AG04450 (cell line): Measurements from ENCODE around the gene STRN3. TPM values are rescaled to one million over a fixed set of nuclear protein-coding genes. Genes with fewer than 3 reads are reported as not detected.

Source experiments
- CTCF ChIA-PET: fragments of 300-600, 350-600 bp; formaldehyde crosslinking; extraction: SDS; loops from one replicate; lab custom pipeline; 2022; ENCODE audit warnings: antibody characterized with exemption, inconsistent platforms; lab: Charles Lee
- POLR2A ChIA-PET: fragments of 350-600 bp; formaldehyde crosslinking; extraction: SDS; loops from one replicate; lab custom pipeline; 2021; ENCODE audit warnings: antibody characterized with exemption, inconsistent platforms; lab: Yijun Ruan, JAX
- DNase-seq: peaks from one replicate; pipeline ENCODE4 v3.0.0-alpha.2; 2011; ENCODE audit warnings: low read depth, low spot score
- H3K27ac ChIP-seq: one replicate; pipeline ENCODE4 v1.5.1; 2012; ENCODE audit warnings: low read depth, low read length, control low read depth
- H3K27me3 ChIP-seq: one replicate; pipeline ENCODE4 v1.6.0; 2012; ENCODE audit warnings: low read length; ENCODE audit not compliant: control insufficient read depth, insufficient read depth
- H3K4me3 ChIP-seq: 2 replicates; pipeline ENCODE4 v1.5.1; 2011; ENCODE audit warnings: mild to moderate bottlenecking, low read depth, low read length, control low read depth
- H3K9me3 ChIP-seq: 2 replicates; pipeline ENCODE4 v1.5.1; 2012; ENCODE audit warnings: low read length; ENCODE audit not compliant: control insufficient read depth, insufficient read depth
- CTCF ChIP-seq: IDR thresholded peaks from 2 replicates; pipeline ENCODE4 v1.5.1; 2011; ENCODE audit warnings: low read depth, low read length, control low read depth, inconsistent platforms
- polyA plus RNA-seq: library from polyadenylated mRNA; depleted of rRNA; stranded (reverse); fragments of >200 nt; gene quantifications from 2 replicates; pipeline ENCODE4 v1.2.3, GENCODE V29; 2011

STRN3 gene
- polyA plus RNA-seq, 1 experiment: 41.1 TPM

- no peak for DNase-seq
- ChIA-PET POLR2A (no interaction called here), CTCF (interaction anchor here (0.6 kb wide), 1 partner anchor 1226 kb away, joined by 4 read pairs; no protein-coding TSS in a partner anchor)
- H3K4me3 ChIP-seq: peak within 1 kb of the TSS; percentile 50
- peak; percentile 7; the same call in 1 of the 2 replicates for TF ChIP-seq CTCF
- no peak within 1 kb of the TSS for H3K27ac ChIP-seq
- peaks cover 52% of the 10 kb centered on the region for H3K27me3 ChIP-seq
- peaks cover 4% of the 10 kb centered on the region; the same call in 1 of the 2 replicates for H3K9me3 ChIP-seq
Measured at GRCh38 chr14:30874120-30874998, 151.8 kb downstream of the STRN3 start, which contains the start of gene COCH. COCH (plus strand) TSS chr14:30874559; CDS start chr14:30874939, 380 bp downstream.

DNA sequence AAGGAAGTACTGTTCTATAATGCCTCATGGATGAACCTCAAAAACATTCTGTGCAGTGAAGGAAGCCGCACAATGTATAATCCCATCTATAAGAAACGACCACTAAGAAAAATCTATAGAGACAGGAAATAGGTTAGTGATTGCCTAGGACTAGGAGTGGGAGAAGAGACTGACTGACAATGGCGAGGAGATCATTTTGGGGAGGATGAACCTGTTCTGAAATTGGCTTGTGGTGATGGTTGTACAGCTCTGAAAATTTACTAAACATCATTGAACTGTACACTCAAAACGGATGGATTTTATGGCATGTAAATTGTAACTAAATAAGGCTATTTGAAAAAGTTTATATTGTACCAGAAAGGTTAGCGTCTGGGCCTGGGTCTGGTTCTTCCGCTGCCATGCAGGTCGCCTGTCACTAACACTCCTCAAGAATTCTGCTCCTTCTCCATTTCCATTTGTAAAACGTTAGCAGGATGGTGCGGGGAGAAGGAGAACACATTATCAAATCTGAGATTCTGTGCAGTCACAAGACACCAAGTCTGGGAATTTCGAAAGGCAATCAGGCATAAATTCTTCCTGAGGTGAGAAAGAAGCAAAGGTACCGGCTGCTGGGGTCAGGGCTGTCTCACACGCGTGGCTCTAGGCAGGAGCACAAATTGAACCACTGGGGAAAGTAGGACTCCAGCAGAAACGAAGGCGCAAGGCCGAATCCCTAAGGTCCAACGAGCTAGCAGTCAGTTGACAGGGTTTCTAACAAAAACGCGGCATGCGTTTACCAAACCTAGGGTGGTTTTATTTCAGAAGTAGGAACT, 152.7 kb downstream of the STRN3 start:
- no peak overlapping the region for H3K4me3 ChIP-seq
- no peak overlapping the region for H3K27ac ChIP-seq
- no peak for TF ChIP-seq CTCF
- CTCF ChIA-PET: interaction anchor here (0.5 to 0.6 kb wide), 2 partner anchors 153 to 1225 kb away, joined by 4 to 7 read pairs; no protein-coding TSS in a partner anchor
- H3K9me3 ChIP-seq: peaks cover 4% of the 10 kb centered on the region; the same call in 1 of the 2 replicates
- DNase-seq: no peak
- POLR2A ChIA-PET: no interaction called here
- H3K27me3 ChIP-seq: peaks cover 52% of the 10 kb centered on the region

- Histone ChIP-seq H3K27me3 (peaks cover 52% of the 10 kb centered on the region), H3K9me3 (peaks cover 4% of the 10 kb centered on the region; the same call in 1 of the 2 replicates), H3K4me3 (no peak overlapping the region), H3K27ac (no peak overlapping the region)
- TF ChIP-seq CTCF: no peak
- ChIA-PET CTCF (interaction anchor here (0.6 kb wide), 1 partner anchor 19 kb away, joined by 3 read pairs; no protein-coding TSS in a partner anchor), POLR2A (no interaction called here)
- no peak for DNase-seq
Measured at GRCh38 chr14:30872602-30873001, 153.6 kb downstream of the STRN3 start.

DNA sequence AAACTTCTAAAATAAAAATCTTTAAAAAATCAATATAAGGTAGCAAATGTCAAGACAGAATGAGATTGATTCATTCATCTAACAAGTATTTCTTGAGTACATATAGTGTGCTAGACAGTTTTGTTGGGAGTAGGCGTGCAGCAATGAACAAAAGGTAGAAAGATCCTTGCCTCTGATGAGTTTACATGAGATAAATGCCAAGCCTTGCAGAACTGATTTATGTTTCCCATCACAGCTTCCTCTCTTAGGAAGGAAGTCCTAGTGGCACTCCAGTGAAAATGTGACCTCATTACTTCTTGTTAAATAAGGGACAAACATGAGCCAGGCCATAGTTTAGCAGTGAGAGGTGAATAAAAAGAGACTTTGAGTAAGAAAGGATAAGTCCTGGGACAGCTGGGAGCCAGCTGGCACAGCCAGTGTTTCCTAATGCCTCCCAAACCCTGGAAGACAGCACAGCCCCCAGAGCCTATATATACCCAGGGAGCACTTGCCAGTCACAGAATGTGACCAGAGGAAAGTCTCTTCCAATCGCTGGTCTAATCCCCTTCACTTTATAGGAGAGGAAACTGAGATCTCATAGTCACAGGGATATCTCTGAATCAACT, 156.5 kb downstream of the STRN3 start:
- no peak for TF ChIP-seq CTCF
- Histone ChIP-seq H3K27ac (no peak overlapping the region), H3K9me3 (no peaks in the 10 kb centered on the region; the same call in 1 of the 2 replicates), H3K27me3 (peaks cover 26% of the 10 kb centered on the region), H3K4me3 (no peak overlapping the region)
- CTCF ChIA-PET: no interaction called here
- DNase-seq: no peak
- POLR2A ChIA-PET: no interaction called here
